ENCODE results near the gene PPARD. TPM values are rescaled to one million over a fixed set of nuclear protein-coding genes. Genes with fewer than 3 reads are reported as not detected.
A peak's percentile ranks its signal among the peaks of the same experiment; 100 is the strongest.

Gene PPARD
- total and polyA plus RNA-seq, 2 of the 13 experiments (the other 11 are each of a cell fraction or from before 2014, with no cell fraction given) = 6.1 to 13.3 TPM

DNA sequence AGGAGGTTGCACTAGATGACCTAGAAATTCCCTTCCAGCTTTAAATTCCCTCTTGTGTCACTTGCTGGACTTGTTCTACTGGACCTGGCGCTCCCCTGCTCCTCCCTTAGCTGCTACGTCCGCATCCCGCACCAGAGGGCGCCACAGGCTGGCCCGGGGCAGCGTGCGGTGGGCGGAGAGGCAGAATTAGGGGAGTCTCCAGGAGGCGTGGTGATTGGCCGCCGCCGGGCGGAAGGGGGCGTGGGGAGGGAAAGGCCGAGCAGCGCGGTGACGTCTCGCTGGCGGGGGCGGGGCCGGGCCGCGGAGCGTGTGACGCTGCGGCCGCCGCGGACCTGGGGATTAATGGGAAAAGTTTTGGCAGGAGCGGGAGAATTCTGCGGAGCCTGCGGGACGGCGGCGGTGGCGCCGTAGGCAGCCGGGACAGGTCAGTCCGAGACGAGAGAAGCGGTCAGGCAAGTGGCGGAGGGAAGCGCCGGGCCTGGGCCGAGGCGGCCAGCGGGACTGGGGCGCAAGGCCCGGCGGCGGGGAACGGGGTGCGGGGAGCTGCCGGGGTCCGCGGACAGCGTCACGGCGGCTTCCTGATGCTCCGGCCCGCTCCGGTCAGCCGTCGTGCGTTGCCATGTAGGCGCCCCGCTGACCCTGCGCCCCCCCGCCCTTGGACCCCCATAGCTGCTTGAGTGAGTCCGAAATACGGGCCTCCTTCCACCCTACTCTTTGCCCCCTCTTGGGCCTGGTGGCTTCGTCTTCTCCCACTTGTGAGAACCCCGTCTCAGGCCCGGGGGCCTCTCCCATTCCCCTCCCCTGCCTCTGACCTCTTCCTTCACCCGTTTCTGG, at the start of gene PPARD (continued):
- TF ChIP-seq ZNF407 (CRISPR knock-in tag; IDR thresholded peaks at IDR 0.05; ENCODE audit: not compliant biosample characterization) (no peak), SALL2 (CRISPR knock-in tag; IDR thresholded peaks at IDR 0.05) (peak; percentile 82; the same call in 1 of the 2 replicates), NR1H2 (CRISPR knock-in tag; IDR thresholded peaks at IDR 0.05; ENCODE audit: borderline replicate concordance, low read depth) (no peak), RAD21 (CRISPR knock-in tag; IDR thresholded peaks at IDR 0.05) (peak; percentile 100), ZNF629 (CRISPR knock-in tag; conservative IDR thresholded peaks at IDR 0.05) (no peak), NR2F1 (CRISPR knock-in tag; IDR thresholded peaks at IDR 0.05) (peak in 1 of 2 experiments; percentile 11; a peak in 2 of 4 replicates), DNMT1 (CRISPR knock-in tag; IDR thresholded peaks at IDR 0.05) (no peak), ZNF138 (CRISPR knock-in tag; IDR thresholded peaks at IDR 0.05; ENCODE audit: low read depth) (peak; percentile 76; the same call in 1 of the 2 replicates), FOXC1 (CRISPR knock-in tag; IDR thresholded peaks at IDR 0.05; ENCODE audit: borderline replicate concordance) (no peak; the same call in 1 of the 2 replicates), SMARCC2 (IDR thresholded peaks at IDR 0.05) (no peak), MEIS2 (CRISPR knock-in tag; IDR thresholded peaks at IDR 0.05) (peak; percentile 74), PCBP2 (optimal IDR thresholded peaks at IDR 0.05; ENCODE audit: low read depth, low read length, poor library complexity, severe bottlenecking) (no peak), SIN3A (IDR thresholded peaks at IDR 0.05; ENCODE audit: borderline replicate concordance, low read depth, low read length) (peak; percentile 67; the same call in 1 of the 2 replicates), ZNF850 (CRISPR knock-in tag; conservative IDR thresholded peaks at IDR 0.05) (no peak), HIVEP1 (CRISPR knock-in tag; IDR thresholded peaks at IDR 0.05) (peak; percentile 64), SP2 (CRISPR knock-in tag; IDR thresholded peaks at IDR 0.05) (peak; percentile 69; the same call in 1 of the 2 replicates), RFXANK (CRISPR knock-in tag; IDR thresholded peaks at IDR 0.05) (0 out of 2 replicates have a peak, but pooled peaks have one; percentile 16)
- TF ChIP-seq, protein P1, sequence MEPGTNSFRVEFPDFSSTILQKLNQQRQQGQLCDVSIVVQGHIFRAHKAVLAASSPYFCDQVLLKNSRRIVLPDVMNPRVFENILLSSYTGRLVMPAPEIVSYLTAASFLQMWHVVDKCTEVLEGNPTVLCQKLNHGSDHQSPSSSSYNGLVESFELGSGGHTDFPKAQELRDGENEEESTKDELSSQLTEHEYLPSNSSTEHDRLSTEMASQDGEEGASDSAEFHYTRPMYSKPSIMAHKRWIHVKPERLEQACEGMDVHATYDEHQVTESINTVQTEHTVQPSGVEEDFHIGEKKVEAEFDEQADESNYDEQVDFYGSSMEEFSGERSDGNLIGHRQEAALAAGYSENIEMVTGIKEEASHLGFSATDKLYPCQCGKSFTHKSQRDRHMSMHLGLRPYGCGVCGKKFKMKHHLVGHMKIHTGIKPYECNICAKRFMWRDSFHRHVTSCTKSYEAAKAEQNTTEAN (CRISPR knock-in tag; conservative IDR thresholded peaks at IDR 0.05) = no peak
- TF ChIP-seq, protein P2, sequence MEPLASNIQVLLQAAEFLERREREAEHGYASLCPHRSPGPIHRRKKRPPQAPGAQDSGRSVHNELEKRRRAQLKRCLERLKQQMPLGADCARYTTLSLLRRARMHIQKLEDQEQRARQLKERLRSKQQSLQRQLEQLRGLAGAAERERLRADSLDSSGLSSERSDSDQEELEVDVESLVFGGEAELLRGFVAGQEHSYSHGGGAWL (CRISPR knock-in tag; IDR thresholded peaks at IDR 0.05) = peak; percentile 78; the same call in 1 of the 2 replicates

Measured in HepG2 (cell line).